Fibroblast of lung (primary cell): ENCODE data around the gene MYBPC2. TPM values are rescaled to one million over a fixed set of nuclear protein-coding genes. Genes with fewer than 3 reads are reported as not detected.

Experiments used
- DNase-seq, 2 donors: peaks; one replicate each; pipeline versions ENCODE4 v3.0.0 to v3.0.0-alpha.2; 2010; ENCODE audit warnings: low read depth in 2 of 2
- H2AFZ ChIP-seq: 2 replicates; pipeline ENCODE4 v1.5.1; 2012; ENCODE audit warnings: low read length, control low read depth, inconsistent platforms
- H3K27ac ChIP-seq: 2 replicates; pipeline ENCODE4 v1.5.1; 2011; ENCODE audit warnings: low read length, control low read depth; ENCODE audit not compliant: insufficient read depth
- H3K27me3 ChIP-seq: 2 replicates; pipeline ENCODE4 v1.5.1; 2011; ENCODE audit warnings: mild to moderate bottlenecking, low read length; ENCODE audit not compliant: control insufficient read depth, insufficient read depth
- H3K36me3 ChIP-seq: 2 replicates; pipeline ENCODE4 v1.5.1; 2011; ENCODE audit warnings: low read length; ENCODE audit not compliant: control insufficient read depth, insufficient read depth
- H3K4me1 ChIP-seq: 2 replicates; pipeline ENCODE4 v1.5.1; 2011; ENCODE audit warnings: low read length; ENCODE audit not compliant: control insufficient read depth, insufficient read depth; ENCODE audit errors: extremely low read depth
- H3K4me2 ChIP-seq: 2 replicates; pipeline ENCODE4 v1.5.1; 2011; ENCODE audit warnings: low read length, control low read depth; ENCODE audit not compliant: insufficient read depth; ENCODE audit errors: extremely low read depth
- H3K4me3 ChIP-seq, 4 experiments: fragments of 200-600 bp in 1 of 4; sonication (generic) in 1 of 4; replicated peaks in 1 of 4; 2 replicates each; pipeline ENCODE4 v1.5.1; 2011 to 2016; ENCODE audit warnings: low read length in 4 of 4, low read depth in 3 of 4, mild to moderate bottlenecking in 3 of 4, control low read depth in 2 of 4, inconsistent platforms in 1 of 4, mixed read lengths in 1 of 4; ENCODE audit not compliant: insufficient read depth in 1 of 4; ENCODE audit errors: control extremely low read depth in 1 of 4
- H3K79me2 ChIP-seq: 2 replicates; pipeline ENCODE4 v1.5.1; 2012; ENCODE audit warnings: mild to moderate bottlenecking, low read length, inconsistent platforms; ENCODE audit not compliant: control insufficient read depth, insufficient read depth
- H3K9ac ChIP-seq: 2 replicates; pipeline ENCODE4 v1.5.1; 2011; ENCODE audit warnings: mild to moderate bottlenecking, low read length, control low read depth; ENCODE audit not compliant: insufficient read depth
- H3K9me3 ChIP-seq: 2 replicates; pipeline ENCODE4 v1.5.1; 2012; ENCODE audit warnings: low read depth, low read length; ENCODE audit not compliant: control insufficient read depth, insufficient read depth
- H4K20me1 ChIP-seq: 2 replicates; pipeline ENCODE4 v1.5.1; 2011; ENCODE audit warnings: low read length; ENCODE audit not compliant: control insufficient read depth, insufficient read depth; ENCODE audit errors: extremely low read depth
- CTCF ChIP-seq, 2 donors: IDR thresholded peaks in 1 of 2; conservative IDR thresholded peaks in 1 of 2; 1 replicate in 1 of 2; 2 replicates in 1 of 2; pipeline ENCODE4 v1.5.1; 2011 to 2012; ENCODE audit warnings: low read length in 2 of 2, control low read depth in 1 of 2, inconsistent platforms in 1 of 2, low read depth in 1 of 2, mild to moderate bottlenecking in 1 of 2
- EZH2 ChIP-seq: IDR thresholded peaks from 2 replicates; pipeline ENCODE4 v1.5.1; 2012; ENCODE audit warnings: low read length, control low read depth, mild to moderate bottlenecking; ENCODE audit errors: missing control alignments
- polyA plus RNA-seq, 2 donors: library from polyadenylated mRNA; depleted of rRNA in 1 of 2; stranded (reverse) in 1 of 2; unstranded in 1 of 2; fragments of >200 nt; gene quantifications; 2 replicates each; pipeline ENCODE4 v1.2.1, GENCODE V29; 2011 to 2012; ENCODE audit warnings: missing spikeins in 1 of 2
- total RNA-seq: library from RNA; depleted of rRNA; stranded (reverse); fragments of >200 nt; gene quantifications from 2 replicates; pipeline ENCODE4 v1.2.1, GENCODE V29; 2014

MYBPC2 gene
- total and polyA plus RNA-seq, 2 donors (not counting 1 experiment from before 2014, with no cell fraction given), result under 0.01 TPM; not detected in 1

- Histone ChIP-seq H3K9ac (no peak overlapping the region), H3K4me1 (no peaks in the 10 kb centered on the region), H3K4me2 (no peak overlapping the region), H4K20me1 (no peaks in the 10 kb centered on the region), H3K27me3 (no peaks in the 10 kb centered on the region), H3K4me3 (no peak overlapping the region), H3K36me3 (peaks cover 9% of the 10 kb centered on the region), H2AFZ (no peak overlapping the region), H3K27ac (no peak overlapping the region), H3K9me3 (no peaks in the 10 kb centered on the region), H3K79me2 (peaks cover 8% of the 10 kb centered on the region)
- no peak for TF ChIP-seq CTCF (conservative IDR thresholded peaks at IDR 0.05 in 1 of 2, IDR thresholded peaks at IDR 0.05 in 1 of 2; ENCODE audit: low read depth in 1 of 2, low read length in 2 of 2)
- no peak for TF ChIP-seq EZH2
- no peak for DNase-seq
Measured at GRCh38 chr19:50479761-50480251, 47.1 kb downstream of the MYBPC2 start.

- no peak overlapping the region for H3K4me3 ChIP-seq
- H3K4me1 ChIP-seq, result no peaks in the 10 kb centered on the region
- no peaks in the 10 kb centered on the region for H4K20me1 ChIP-seq
- DNase-seq, result no peak
- peaks cover 9% of the 10 kb centered on the region for H3K36me3 ChIP-seq
- no peaks in the 10 kb centered on the region for H3K27me3 ChIP-seq
- H3K79me2 ChIP-seq, result peaks cover 8% of the 10 kb centered on the region
- H3K4me2 ChIP-seq, result no peak overlapping the region
- no peak overlapping the region for H2AFZ ChIP-seq
- TF ChIP-seq EZH2 (no peak), CTCF (conservative IDR thresholded peaks at IDR 0.05 in 1 of 2, IDR thresholded peaks at IDR 0.05 in 1 of 2; ENCODE audit: low read depth in 1 of 2, low read length in 2 of 2) (no peak)
- no peaks in the 10 kb centered on the region for H3K9me3 ChIP-seq
- no peak overlapping the region for H3K27ac ChIP-seq
- H3K9ac ChIP-seq, result no peak overlapping the region
Measured at GRCh38 chr19:50480281-50481111, 47.8 kb downstream of the MYBPC2 start.

DNA sequence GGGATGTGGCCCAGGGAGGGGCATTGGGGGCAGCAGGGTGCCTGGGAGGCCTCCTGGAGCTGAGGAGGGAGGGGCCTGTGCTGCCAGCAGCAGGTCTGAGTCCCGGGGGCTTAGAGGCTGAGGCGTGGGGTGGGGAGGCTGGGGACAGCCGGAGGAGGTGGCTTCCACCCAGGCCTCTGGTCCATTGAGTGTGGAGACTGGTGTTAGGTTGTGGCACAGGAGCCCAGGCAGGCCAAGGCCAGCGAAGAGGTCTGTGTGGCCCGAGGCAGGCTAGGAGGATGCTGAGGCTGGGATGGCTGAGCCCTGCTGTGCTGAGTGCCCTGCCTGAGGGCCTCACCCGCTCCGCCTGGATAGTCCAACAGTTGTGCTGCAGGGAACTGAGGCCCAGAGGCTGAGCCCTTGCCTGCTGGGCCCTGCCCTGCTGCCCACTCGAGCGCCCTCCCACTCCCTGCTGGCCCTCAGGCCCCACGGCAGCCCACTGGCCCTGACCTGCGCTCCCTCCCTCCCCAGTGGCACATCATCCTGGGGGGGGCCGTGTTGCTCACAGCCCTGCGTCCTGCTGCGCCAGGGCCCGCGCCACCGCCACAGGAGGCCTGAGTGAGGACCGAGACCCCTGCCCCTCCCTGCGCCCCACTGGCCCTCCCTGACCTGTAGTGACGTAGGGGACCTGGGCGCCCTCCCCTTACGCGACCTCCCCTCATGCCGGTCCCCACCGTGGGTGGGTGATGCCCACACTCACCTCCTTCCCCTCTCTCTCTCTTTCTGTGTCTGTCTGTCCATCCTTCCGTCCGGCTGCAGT, 48.9 kb downstream of the MYBPC2 start:
- Histone ChIP-seq H3K4me3 (no peak overlapping the region), H3K9me3 (no peaks in the 10 kb centered on the region), H2AFZ (no peak overlapping the region), H3K27me3 (no peaks in the 10 kb centered on the region), H3K9ac (no peak overlapping the region), H3K4me2 (no peak overlapping the region), H3K4me1 (no peaks in the 10 kb centered on the region), H3K79me2 (peaks cover 8% of the 10 kb centered on the region), H3K27ac (no peak overlapping the region), H4K20me1 (no peaks in the 10 kb centered on the region), H3K36me3 (peaks cover 9% of the 10 kb centered on the region)
- TF ChIP-seq EZH2 (no peak), CTCF (conservative IDR thresholded peaks at IDR 0.05 in 1 of 2, IDR thresholded peaks at IDR 0.05 in 1 of 2; ENCODE audit: low read depth in 1 of 2, low read length in 2 of 2) (no peak)
- no peak for DNase-seq
